Stimulated activated CD4-positive, alpha-beta T cell treated with anti-CD3 and anti-CD28 coated beads, TNF-alpha, amount 100 ng/mL, for 1 hour (primary cell): ENCODE measurements around the gene YIF1A.
"Not testable (repeated sequence)": the region's sequence is repeated elsewhere in the genome, so short reads cannot be mapped to it uniquely, and the experiment has no call there.

Source experiments
- DNase-seq, 3 donors: peaks; one replicate each; pipeline ENCODE4 v3.0.0-alpha.2; 2020; ENCODE audit warnings: low read depth in 3 of 3, low spot score in 1 of 3

Gene YIF1A

GRCh38 chr11:66271816-66272215 lies 17.1 kb downstream of the YIF1A start:
- no peak for DNase-seq

- DNase-seq = no peak
These were observed 19.7 kb downstream of the YIF1A start for GRCh38 chr11:66268952-66269905.

- peak; percentile 99 to 100 (median 99) for DNase-seq
These were observed 20.5 kb downstream of the YIF1A start, which contains the start of gene RAB1B for GRCh38 chr11:66268244-66268951. TSS of gene RAB1B (plus strand) at chr11:66268639. CDS start at chr11:66268680, 41 bp downstream.

GRCh38 chr11:66267379-66268243 lies 21.3 kb downstream of the YIF1A start:
- peak; percentile 50 to 82 (median 72) for DNase-seq

- DNase-seq = no peak
These were observed 21.9 kb downstream of the YIF1A start for GRCh38 chr11:66267039-66267378.

- DNase-seq = no peak
These were observed 22.4 kb downstream of the YIF1A start for GRCh38 chr11:66266378-66267038.

- DNase-seq = no peak
These were observed 23.2 kb downstream of the YIF1A start for GRCh38 chr11:66265531-66266377.

GRCh38 chr11:66264914-66265313 lies 24.0 kb downstream of the YIF1A start:
- DNase-seq = no peak

GRCh38 chr11:66264383-66264782 lies 24.6 kb downstream of the YIF1A start:
- no peak for DNase-seq

- no peak for DNase-seq
These were observed 25.2 kb downstream of the YIF1A start for GRCh38 chr11:66263785-66264184.

GRCh38 chr11:66263231-66263630 lies 25.7 kb downstream of the YIF1A start:
- DNase-seq = no peak

- no peak for DNase-seq
These were observed 26.2 kb downstream of the YIF1A start for GRCh38 chr11:66262696-66263095.

- DNase-seq = no peak
These were observed 26.8 kb downstream of the YIF1A start for GRCh38 chr11:66262191-66262590.

- DNase-seq = no peak
These were observed 27.4 kb downstream of the YIF1A start for GRCh38 chr11:66261578-66261977.

- DNase-seq = no peak
These were observed 29.0 kb downstream of the YIF1A start for GRCh38 chr11:66259956-66260355.

- no peak for DNase-seq
These were observed 29.7 kb downstream of the YIF1A start for GRCh38 chr11:66259225-66259624.

GRCh38 chr11:66258473-66258893 lies 30.5 kb downstream of the YIF1A start:
- DNase-seq = no peak

- not testable (repeated sequence) for DNase-seq
These were observed 35.9 kb downstream of the YIF1A start for GRCh38 chr11:66253081-66253480.

GRCh38 chr11:66251809-66252208 lies 37.1 kb downstream of the YIF1A start:
- no peak for DNase-seq

GRCh38 chr11:66248903-66249302 lies 40.0 kb downstream of the YIF1A start:
- DNase-seq = no peak
